ENCODE data around the gene XPC.
A peak's percentile ranks its signal among the peaks of the same experiment; 100 is the strongest.

XPC gene

GRCh38 chr3:14169871-14170270 is 8.5 kb downstream of the XPC start:
- no peak for DNase-seq

- DNase-seq = no peak
These were observed 9.0 kb downstream of the XPC start for GRCh38 chr3:14169435-14169834.

GRCh38 chr3:14166877-14167603 is 11.4 kb downstream of the XPC start:
- DNase-seq = no peak

GRCh38 chr3:14162178-14162577 is 16.2 kb downstream of the XPC start:
- DNase-seq = no peak

- DNase-seq = no peak
These were observed 17.1 kb downstream of the XPC start for GRCh38 chr3:14161282-14161681.

GRCh38 chr3:14159426-14159825 is 19.0 kb downstream of the XPC start:
- no peak for DNase-seq

- DNase-seq = no peak
These were observed 20.0 kb downstream of the XPC start for GRCh38 chr3:14158370-14158769.

- no peak for DNase-seq
These were observed 20.4 kb downstream of the XPC start for GRCh38 chr3:14157951-14158350.

GRCh38 chr3:14156843-14157561 is 21.4 kb downstream of the XPC start:
- no peak for DNase-seq

GRCh38 chr3:14156201-14156600 is 22.2 kb downstream of the XPC start:
- DNase-seq = no peak

- no peak for DNase-seq
These were observed 23.4 kb downstream of the XPC start for GRCh38 chr3:14154895-14155440.

- DNase-seq = no peak
These were observed 24.1 kb downstream of the XPC start for GRCh38 chr3:14154276-14154675.

- no peak for DNase-seq
These were observed 24.7 kb downstream of the XPC start for GRCh38 chr3:14153663-14154062.

GRCh38 chr3:14152963-14153355 is 25.4 kb downstream of the XPC start:
- no peak for DNase-seq

- peak; percentile 4 for DNase-seq
These were observed 26.0 kb downstream of the XPC start for GRCh38 chr3:14152233-14152962.

GRCh38 chr3:14151471-14152083 is 26.8 kb downstream of the XPC start:
- DNase-seq = no peak

GRCh38 chr3:14150491-14151230 is 27.7 kb downstream of the XPC start:
- DNase-seq = no peak

GRCh38 chr3:14150078-14150477 is 28.3 kb downstream of the XPC start:
- no peak for DNase-seq

- no peak for DNase-seq
These were observed 30.1 kb downstream of the XPC start for GRCh38 chr3:14148041-14148985.

- no peak for DNase-seq
These were observed 30.8 kb downstream of the XPC start for GRCh38 chr3:14147617-14148016.

- DNase-seq = no peak
These were observed 31.4 kb downstream of the XPC start for GRCh38 chr3:14147066-14147435.
